Astrocyte (in vitro differentiated cells and primary cell): ENCODE results near the gene SMIM12. TPM values are rescaled to one million over a fixed set of nuclear protein-coding genes. Genes with fewer than 3 reads are reported as not detected.

ENCODE experiments used
- DNase-seq: peaks from one replicate; pipeline ENCODE4 v3.0.0-alpha.2; 2010; ENCODE audit warnings: low read depth
- FAIRE-seq: peaks from 2 replicates; lab custom pipeline; 2011; peaks lifted over from hg19 to GRCh38; lab: Jason Lieb, UNC
- H2AFZ ChIP-seq: 2 replicates; pipeline ENCODE4 v1.6.0; 2012; ENCODE audit warnings: low read depth, low read length, inconsistent platforms
- H3K27ac ChIP-seq: 2 replicates; pipeline ENCODE4 v1.5.1; 2011; ENCODE audit warnings: low read depth, low read length, inconsistent platforms
- H3K27me3 ChIP-seq: 2 replicates; pipeline ENCODE4 v1.6.0; 2011; ENCODE audit warnings: low read length, inconsistent platforms; ENCODE audit not compliant: insufficient read depth
- H3K36me3 ChIP-seq: 2 replicates; pipeline ENCODE4 v1.5.1; 2011; ENCODE audit warnings: low read length, inconsistent platforms; ENCODE audit not compliant: insufficient read depth
- H3K4me1 ChIP-seq: 2 replicates; pipeline ENCODE4 v1.5.1; 2011; ENCODE audit warnings: low read length, inconsistent platforms; ENCODE audit not compliant: insufficient read depth
- H3K4me2 ChIP-seq: 2 replicates; pipeline ENCODE4 v1.6.0; 2012; ENCODE audit warnings: low read length, inconsistent platforms
- H3K4me3 ChIP-seq: 2 replicates; pipeline ENCODE4 v1.5.1; 2011; ENCODE audit warnings: low read depth, mild to moderate bottlenecking, low read length, inconsistent platforms; ENCODE audit not compliant: insufficient read depth
- H3K79me2 ChIP-seq: 2 replicates; pipeline ENCODE4 v1.6.0; 2012; ENCODE audit warnings: mild to moderate bottlenecking, low read length, inconsistent platforms; ENCODE audit not compliant: insufficient read depth
- H3K9ac ChIP-seq: 2 replicates; pipeline ENCODE4 v1.6.0; 2012; ENCODE audit warnings: mild to moderate bottlenecking, low read length, inconsistent platforms
- H3K9me3 ChIP-seq: 2 replicates; pipeline ENCODE4 v1.5.1; 2012; ENCODE audit warnings: low read depth, mild to moderate bottlenecking, low read length, inconsistent platforms; ENCODE audit not compliant: insufficient read depth
- H4K20me1 ChIP-seq: 2 replicates; pipeline ENCODE4 v1.6.0; 2012; ENCODE audit warnings: low read length, inconsistent platforms; ENCODE audit not compliant: insufficient read depth
- H3K27ac Mint-ChIP-seq: one replicate; pipeline ENCODE4 v1.8.0; 2021; ENCODE audit warnings: mild to moderate bottlenecking, mixed read lengths; ENCODE audit not compliant: unreplicated experiment
- H3K27me3 Mint-ChIP-seq: one replicate; pipeline ENCODE4 v1.8.0; 2021; ENCODE audit warnings: low read depth, mixed read lengths; ENCODE audit not compliant: unreplicated experiment
- H3K36me3 Mint-ChIP-seq: one replicate; pipeline ENCODE4 v1.8.0; 2021; ENCODE audit warnings: low read depth, mixed read lengths; ENCODE audit not compliant: unreplicated experiment
- H3K4me1 Mint-ChIP-seq: one replicate; pipeline ENCODE4 v1.8.0; 2021; ENCODE audit warnings: low read depth, mixed read lengths; ENCODE audit not compliant: unreplicated experiment
- H3K4me3 Mint-ChIP-seq: one replicate; pipeline ENCODE4 v1.8.0; 2021; ENCODE audit warnings: mild to moderate bottlenecking, moderate library complexity, mixed read lengths; ENCODE audit not compliant: unreplicated experiment
- H3K9me3 Mint-ChIP-seq: one replicate; pipeline ENCODE4 v1.8.0; 2021; ENCODE audit warnings: mild to moderate bottlenecking, mixed read lengths; ENCODE audit not compliant: unreplicated experiment
- CTCF ChIP-seq: IDR thresholded peaks from 2 replicates; pipeline ENCODE4 v1.5.1; 2011; ENCODE audit warnings: low read depth, mild to moderate bottlenecking, inconsistent platforms, low read length, moderate library complexity; ENCODE audit not compliant: insufficient read depth
- EZH2 ChIP-seq: IDR thresholded peaks from 2 replicates; pipeline ENCODE4 v1.6.1; 2012; ENCODE audit warnings: mild to moderate bottlenecking, low read length, inconsistent platforms; ENCODE audit not compliant: insufficient read depth
- total RNA-seq: library from RNA; stranded (reverse); gene quantifications from 2 replicates; pipeline ENCODE4 v1.2.1, GENCODE V29; 2021

The SMIM12 gene
- total RNA-seq, 1 donor from 2014 or later = 43.6 TPM

GRCh38 chr1:34808051-34808810 lies 51.3 kb downstream of the SMIM12 start:
- Histone ChIP-seq H3K9ac (no peak overlapping the region), H3K9me3 (no peaks in the 10 kb centered on the region), H4K20me1 (no peaks in the 10 kb centered on the region), H2AFZ (no peak overlapping the region), H3K4me3 (no peak overlapping the region), H3K27ac (no peak overlapping the region), H3K36me3 (no peaks in the 10 kb centered on the region), H3K27me3 (no peaks in the 10 kb centered on the region), H3K79me2 (no peaks in the 10 kb centered on the region), H3K4me2 (no peak overlapping the region), H3K4me1 (no peaks in the 10 kb centered on the region)
- Mint-ChIP-seq H3K27ac (no peak overlapping the region), H3K27me3 (peaks cover 3% of the 10 kb centered on the region), H3K9me3 (peaks cover 9% of the 10 kb centered on the region), H3K4me1 (peaks cover 10% of the 10 kb centered on the region), H3K4me3 (no peak overlapping the region), H3K36me3 (peaks cover 6% of the 10 kb centered on the region)
- TF ChIP-seq CTCF (no peak), EZH2 (no peak)
- peak; percentile 29 for DNase-seq
- no peak for FAIRE-seq

GRCh38 chr1:34806396-34806795 lies 53.2 kb downstream of the SMIM12 start:
- no peak overlapping the region for H3K4me2 ChIP-seq
- no peak for FAIRE-seq
- peak; percentile 55 for DNase-seq

More at GRCh38 chr1:34806396-34806795, 53.2 kb downstream of the SMIM12 start:
- H3K36me3 ChIP-seq = no peaks in the 10 kb centered on the region
- H3K27me3 Mint-ChIP-seq = peaks cover 3% of the 10 kb centered on the region
- no peak overlapping the region for H3K9ac ChIP-seq
- peaks cover 6% of the 10 kb centered on the region for H3K36me3 Mint-ChIP-seq
- peaks cover 10% of the 10 kb centered on the region for H3K4me1 Mint-ChIP-seq
- no peaks in the 10 kb centered on the region for H3K9me3 ChIP-seq
- no peaks in the 10 kb centered on the region for H3K79me2 ChIP-seq
- TF ChIP-seq EZH2 (no peak), CTCF (no peak)
- H3K4me1 ChIP-seq = no peaks in the 10 kb centered on the region
- H3K4me3 ChIP-seq = no peak overlapping the region
- H3K27ac Mint-ChIP-seq = no peak overlapping the region
- peak overlapping the region; percentile 37 for H2AFZ ChIP-seq
- no peaks in the 10 kb centered on the region for H4K20me1 ChIP-seq
- H3K27me3 ChIP-seq = no peaks in the 10 kb centered on the region
- H3K4me3 Mint-ChIP-seq = no peak overlapping the region
- H3K9me3 Mint-ChIP-seq = peaks cover 7% of the 10 kb centered on the region
- H3K27ac ChIP-seq = no peak overlapping the region
